Measurements from ENCODE around the gene CREB5.
"Not testable (repeated sequence)": the region's sequence is repeated elsewhere in the genome, so short reads cannot be mapped to it uniquely, and the experiment has no call there.

DNA sequence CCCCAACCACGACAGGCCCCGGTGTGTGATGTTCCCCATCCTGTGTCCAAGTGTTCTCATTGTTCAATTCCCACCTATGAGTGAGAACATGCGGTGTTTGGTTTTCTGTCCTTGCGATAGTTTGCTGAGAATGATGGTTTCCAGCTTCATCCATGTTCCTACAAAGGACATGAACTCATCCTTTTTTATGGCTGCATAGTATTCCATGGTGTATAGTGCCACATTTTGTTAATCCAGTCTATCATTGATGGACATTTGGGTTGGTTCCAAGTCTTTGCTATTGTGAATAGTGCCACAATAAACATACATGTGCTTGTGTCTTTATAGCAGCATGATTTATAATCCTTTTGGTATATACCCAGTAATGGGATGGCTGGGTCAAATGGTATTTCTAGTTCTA is 10.8 kb upstream of the CREB5 start:
- not testable (repeated sequence) for TF ChIP-seq EP300, POLR2AphosphoS5 (IDR thresholded peaks at IDR 0.05)
- TF ChIP-seq, protein P1, sequence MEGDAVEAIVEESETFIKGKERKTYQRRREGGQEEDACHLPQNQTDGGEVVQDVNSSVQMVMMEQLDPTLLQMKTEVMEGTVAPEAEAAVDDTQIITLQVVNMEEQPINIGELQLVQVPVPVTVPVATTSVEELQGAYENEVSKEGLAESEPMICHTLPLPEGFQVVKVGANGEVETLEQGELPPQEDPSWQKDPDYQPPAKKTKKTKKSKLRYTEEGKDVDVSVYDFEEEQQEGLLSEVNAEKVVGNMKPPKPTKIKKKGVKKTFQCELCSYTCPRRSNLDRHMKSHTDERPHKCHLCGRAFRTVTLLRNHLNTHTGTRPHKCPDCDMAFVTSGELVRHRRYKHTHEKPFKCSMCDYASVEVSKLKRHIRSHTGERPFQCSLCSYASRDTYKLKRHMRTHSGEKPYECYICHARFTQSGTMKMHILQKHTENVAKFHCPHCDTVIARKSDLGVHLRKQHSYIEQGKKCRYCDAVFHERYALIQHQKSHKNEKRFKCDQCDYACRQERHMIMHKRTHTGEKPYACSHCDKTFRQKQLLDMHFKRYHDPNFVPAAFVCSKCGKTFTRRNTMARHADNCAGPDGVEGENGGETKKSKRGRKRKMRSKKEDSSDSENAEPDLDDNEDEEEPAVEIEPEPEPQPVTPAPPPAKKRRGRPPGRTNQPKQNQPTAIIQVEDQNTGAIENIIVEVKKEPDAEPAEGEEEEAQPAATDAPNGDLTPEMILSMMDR (IDR thresholded peaks at IDR 0.05), result not testable (repeated sequence)
